Heart right ventricle (tissue), 16 donors: Measurements from ENCODE around the gene ARHGAP42. TPM values are rescaled to one million over a fixed set of nuclear protein-coding genes. Genes with fewer than 3 reads are reported as not detected.
"Not testable (repeated sequence)": the region's sequence is repeated elsewhere in the genome, so short reads cannot be mapped to it uniquely, and the experiment has no call there.

ENCODE experiments used
- ATAC-seq, 8 donors: fragments of 200-7000 bp; cut with Tn5 transposase; one replicate each; pipeline ENCODE4 v1.9.1; 2020; ENCODE audit warnings: mild to moderate bottlenecking in 8 of 8, moderate library complexity in 8 of 8, moderate number of reproducible peaks in 1 of 8
- DNase-seq, 2 donors: peaks; one replicate each; pipeline ENCODE4 v3.0.0-alpha.2; 2020
- H3K27ac ChIP-seq, 10 donors: fragments of 200-600 bp; sonication (generic) in 2 of 10; one replicate each; pipeline versions ENCODE4 v1.5.0 to v1.8.0; 2020 to 2022; ENCODE audit warnings: mild to moderate bottlenecking in 3 of 10
- H3K27me3 ChIP-seq, 7 donors: fragments of 200-600 bp; one replicate each; pipeline ENCODE4 v1.8.0; 2021 to 2022; ENCODE audit warnings: mild to moderate bottlenecking in 2 of 7
- H3K36me3 ChIP-seq, 9 donors: fragments of 200-600 bp; sonication (generic) in 1 of 9; one replicate each; pipeline versions ENCODE4 v1.5.0 to v1.8.0; 2020 to 2022; ENCODE audit warnings: mild to moderate bottlenecking in 2 of 9
- H3K4me1 ChIP-seq, 9 donors: fragments of 200-600 bp; sonication (generic) in 1 of 9; one replicate each; pipeline versions ENCODE4 v1.5.0 to v1.8.0; 2020 to 2022; ENCODE audit warnings: mild to moderate bottlenecking in 4 of 9
- H3K4me3 ChIP-seq, 10 donors: fragments of 200-600 bp; sonication (generic) in 2 of 10; one replicate each; pipeline versions ENCODE4 v1.5.0 to v1.8.0; 2020 to 2022; ENCODE audit warnings: mild to moderate bottlenecking in 7 of 10, moderate library complexity in 2 of 10
- H3K9me3 ChIP-seq, 11 donors: fragments of 200-600 bp in 10 of 11; sonication (generic) in 2 of 11; one replicate each; pipeline versions ENCODE4 v1.5.0 to v1.8.0; 2013 to 2022; ENCODE audit warnings: mild to moderate bottlenecking in 2 of 11, control low read depth in 1 of 11, moderate library complexity in 1 of 11
- CTCF ChIP-seq, 9 donors: fragments of 200-600 bp; sonication (generic) in 2 of 9; IDR thresholded peaks; one replicate each; pipeline versions ENCODE4 v1.5.0 to v1.8.0; 2021 to 2022; ENCODE audit warnings: antibody characterized with exemption in 9 of 9, mild to moderate bottlenecking in 5 of 9, moderate library complexity in 1 of 9
- WGBS, 2 donors: extraction: QIAGEN DNeasy Blood & Tissue Kit; methylation state at CpG; one replicate each; pipeline ENCODE4 v1.1.7; 2013; ENCODE audit warnings: inconsistent platforms in 1 of 2; 5-methylcytosine and 5-hydroxymethylcytosine counted together
- intact Hi-C, 10 donors: fragments of 100-400 bp; cut with DNase I; formaldehyde crosslinking; loops; one replicate each; pipeline versions ENCODE4 v1.11.1 to v1.14.2; 2022
- polyA plus RNA-seq, 2 donors: library from polyadenylated mRNA; stranded (reverse); fragments of 200-250 nt; gene quantifications; one replicate each; pipeline ENCODE4 v1.2.3, GENCODE V29; 2013
- total RNA-seq, 10 donors: library from RNA; stranded (reverse); fragmentation: NEBNext Ultra II Directional in 3 of 10; extraction: Animal tissue kit (Norgen Biotek cat#: 25700) in 3 of 10; gene quantifications; one replicate each; pipeline versions ENCODE4 v1.2.1 to v1.2.4, GENCODE V29; 2021 to 2023
- donor health status: Arrhythmogenic right ventricular cardiomyopathy.
- donor health status: ischemic (EF 13 %, LVEDD 7.1; RV severe dilation, severe dysfunction).
- donor health status: healthy with polysubstance abuse.
- donor health status: DM: no; HTN: yes; CAD: no.
- donor health status: DM: no; HTN: no; CAD: no.
- donor health status: ischemic (EF 25% LVEDD 6.9; RV normal size, moderate dysfunction).
- donor health status: ischemic (EF 25% LVEDD 5.7; RV mildly dilated, moderate dysfunction).
- donor health status: healthy.
- donor health status: DM: yes; HTN: yes; CAD: no.
- donor health status: Ischemic cardiomyopathy.
- donor health status: ischemic (EF 35%, LVEDD 5.7; RV mildly dilated, moderate dysfunction).
- donor health status: nonischemic (EF 11% LVEDD 7.7; RV severe dilation, severe dysfunction).
- donor health status: DM: yes; HTN: yes; CAD: no.
- donor health status: PGD.
- donor health status: ischemic (EF 29% LVEDD 5.4; RV normal size, mild dysfunction).
- donor health status: nonischemic (EF 23%, LVEDD 6.1; RV moderate dilation, normal function).

The ARHGAP42 gene
- total and polyA plus RNA-seq, 12 donors, result 3.9 to 13.1 (median 8.8) TPM

GRCh38 chr11:100646545-100646944 lies 40.5 kb upstream of the ARHGAP42 start:
- Histone ChIP-seq H3K4me1 (no peaks in the 10 kb centered on the region), H3K36me3 (no peaks in the 10 kb centered on the region), H3K27ac (no peak overlapping the region), H3K9me3 (peaks cover 0 to 17% (median 3%) of the 10 kb centered on the region in 11 donors), H3K4me3 (no peak overlapping the region), H3K27me3 (no peaks in the 10 kb centered on the region)
- DNase-seq (no peak), ATAC-seq (no peak)
- no peak for TF ChIP-seq CTCF (IDR thresholded peaks at IDR 0.05)
- intact Hi-C loops, result no loop called here
- WGBS, 2 donors, result 69 to 77% methylated on average over 2 of the region's 2 CpGs

GRCh38 chr11:100647861-100648260 lies 39.2 kb upstream of the ARHGAP42 start:
- peaks cover 0 to 17% (median 3%) of the 10 kb centered on the region in 11 donors for H3K9me3 ChIP-seq
- no peak for ATAC-seq
- H3K27ac ChIP-seq, result no peak overlapping the region
- intact Hi-C loops, result no loop called here
- H3K36me3 ChIP-seq, result no peaks in the 10 kb centered on the region
- no peaks in the 10 kb centered on the region for H3K27me3 ChIP-seq
- no peaks in the 10 kb centered on the region for H3K4me1 ChIP-seq
- TF ChIP-seq CTCF (IDR thresholded peaks at IDR 0.05), result no peak
- 72 to 87% methylated on average over 4 of the region's 4 CpGs for WGBS, 2 donors
- no peak overlapping the region for H3K4me3 ChIP-seq
- DNase-seq, result no peak

GRCh38 chr11:100663583-100663982 lies 23.5 kb upstream of the ARHGAP42 start:
- Histone ChIP-seq H3K4me3 (no peak overlapping the region), H3K27ac (no peak overlapping the region), H3K27me3 (no peaks in the 10 kb centered on the region), H3K36me3 (no peaks in the 10 kb centered on the region), H3K4me1 (no peaks in the 10 kb centered on the region), H3K9me3 (no peaks in the 10 kb centered on the region)
- 92% methylated on average over 1 of the region's 1 CpG for WGBS, 2 donors
- ATAC-seq (no peak), DNase-seq (no peak)
- TF ChIP-seq CTCF (IDR thresholded peaks at IDR 0.05), result no peak
- intact Hi-C loops, result loop anchor here in 1 of 10 donors (10.0 kb wide), 1 partner anchor 79 kb away; no protein-coding TSS in a partner anchor

- DNase-seq (no peak), ATAC-seq (no peak)
- H3K36me3 ChIP-seq, result no peaks in the 10 kb centered on the region
- TF ChIP-seq CTCF (IDR thresholded peaks at IDR 0.05), result no peak
- intact Hi-C loops, result loop anchor here in 1 of 10 donors (10.0 kb wide), 1 partner anchor 79 kb away; no protein-coding TSS in a partner anchor
- H3K4me3 ChIP-seq, result no peak overlapping the region
- 89 to 93% methylated on average over 4 of the region's 4 CpGs for WGBS, 2 donors
- no peaks in the 10 kb centered on the region for H3K27me3 ChIP-seq
- no peaks in the 10 kb centered on the region for H3K9me3 ChIP-seq
- no peak overlapping the region for H3K27ac ChIP-seq
- H3K4me1 ChIP-seq, result no peaks in the 10 kb centered on the region
Observed at GRCh38 chr11:100663996-100664395, 23.1 kb upstream of the ARHGAP42 start.

GRCh38 chr11:100666816-100667215 lies 20.3 kb upstream of the ARHGAP42 start:
- not testable (repeated sequence) for H3K4me1 ChIP-seq, H3K36me3 ChIP-seq, H3K27me3 ChIP-seq, H3K4me3 ChIP-seq, DNase-seq, H3K27ac ChIP-seq, ATAC-seq, H3K9me3 ChIP-seq
- intact Hi-C loops, result loop anchor here in 1 of 10 donors (10.0 kb wide), 1 partner anchor 82 kb away; no protein-coding TSS in a partner anchor
- 94 to 95% methylated on average over 3 of the region's 3 CpGs for WGBS, 2 donors
